ENCODE measurements around the gene CEP162.
"Not testable (repeated sequence)": the region's sequence is repeated elsewhere in the genome, so short reads cannot be mapped to it uniquely, and the experiment has no call there.

Gene CEP162

GRCh38 chr6:84227434-84228197, at the start of gene CEP162:
Gene CEP162, minus strand, starts transcription at chr6:84227643. Its CDS starts 1,250 bp downstream, at chr6:84226393.
- peak; percentile 90 for DNase-seq

DNA sequence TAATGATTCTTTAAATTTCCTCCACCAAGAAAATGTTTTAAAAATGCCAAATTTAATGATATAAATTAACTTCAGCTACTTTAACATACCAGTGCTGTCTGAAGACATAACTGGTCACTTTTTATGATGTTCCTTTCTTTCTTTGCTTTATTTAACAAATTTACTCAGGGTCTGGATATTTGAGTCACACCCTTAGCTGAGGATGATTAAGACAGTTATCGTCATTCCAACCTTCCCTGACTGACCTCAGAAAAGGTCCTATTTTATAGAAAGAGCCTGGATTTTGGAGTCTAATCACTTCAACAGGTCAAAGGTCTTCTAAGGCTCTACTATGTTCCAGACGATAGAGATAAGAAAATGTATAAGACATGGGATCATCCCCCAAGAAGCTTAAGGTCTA, 47.4 kb upstream of the CEP162 start:
- no peak for DNase-seq

- no peak for DNase-seq
These were observed 45.8 kb upstream of the CEP162 start for GRCh38 chr6:84273048-84273809.

DNA sequence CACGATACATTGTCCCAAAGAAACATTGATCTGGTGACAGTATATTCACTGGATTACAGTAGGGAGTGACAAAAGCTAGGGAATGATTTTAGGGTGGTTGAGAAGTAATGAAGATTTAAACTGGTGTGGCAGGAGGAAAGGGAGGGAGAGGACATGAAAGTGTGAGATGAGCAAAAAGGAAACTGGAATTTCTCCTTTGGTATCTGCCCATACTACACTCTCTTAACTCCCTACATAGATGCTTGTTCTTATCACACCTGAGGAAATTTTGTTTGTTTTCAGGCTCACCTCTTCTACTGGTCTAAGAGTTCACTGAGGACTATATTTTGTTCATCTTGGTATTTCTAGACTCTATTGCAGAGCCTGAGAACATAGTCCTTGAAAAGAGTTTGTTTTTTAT, 44.9 kb upstream of the CEP162 start:
- no peak for DNase-seq

DNA sequence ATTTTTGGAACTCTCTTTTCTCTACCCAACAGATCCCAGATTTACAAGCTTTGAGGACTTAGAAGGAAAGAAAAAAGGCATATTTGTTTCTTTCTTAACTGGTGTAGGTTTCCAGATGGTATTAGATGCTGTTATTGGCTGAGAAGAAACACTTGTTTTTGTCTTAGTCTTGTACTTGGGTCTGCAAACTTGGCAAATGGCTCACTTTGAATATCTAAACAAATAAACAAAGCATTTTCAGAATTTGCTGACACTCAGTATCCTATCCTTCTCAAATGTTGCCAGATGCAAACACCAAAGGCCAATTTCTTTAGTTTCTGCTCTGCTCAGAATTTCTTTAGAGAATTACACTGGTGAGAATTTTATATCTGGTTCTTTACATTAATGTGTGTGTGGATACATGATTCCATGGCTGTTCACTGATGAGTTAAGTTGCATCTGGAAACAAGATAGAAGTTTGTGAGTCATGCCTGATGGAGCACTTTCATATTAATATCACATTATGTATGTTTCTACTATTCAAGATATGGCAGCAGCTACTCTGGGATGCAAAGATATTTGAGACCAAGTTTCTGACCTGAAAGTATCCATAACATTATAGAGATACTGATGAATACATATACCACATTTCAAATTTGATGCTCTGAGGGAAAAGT, 43.7 kb upstream of the CEP162 start:
- DNase-seq = no peak

DNA sequence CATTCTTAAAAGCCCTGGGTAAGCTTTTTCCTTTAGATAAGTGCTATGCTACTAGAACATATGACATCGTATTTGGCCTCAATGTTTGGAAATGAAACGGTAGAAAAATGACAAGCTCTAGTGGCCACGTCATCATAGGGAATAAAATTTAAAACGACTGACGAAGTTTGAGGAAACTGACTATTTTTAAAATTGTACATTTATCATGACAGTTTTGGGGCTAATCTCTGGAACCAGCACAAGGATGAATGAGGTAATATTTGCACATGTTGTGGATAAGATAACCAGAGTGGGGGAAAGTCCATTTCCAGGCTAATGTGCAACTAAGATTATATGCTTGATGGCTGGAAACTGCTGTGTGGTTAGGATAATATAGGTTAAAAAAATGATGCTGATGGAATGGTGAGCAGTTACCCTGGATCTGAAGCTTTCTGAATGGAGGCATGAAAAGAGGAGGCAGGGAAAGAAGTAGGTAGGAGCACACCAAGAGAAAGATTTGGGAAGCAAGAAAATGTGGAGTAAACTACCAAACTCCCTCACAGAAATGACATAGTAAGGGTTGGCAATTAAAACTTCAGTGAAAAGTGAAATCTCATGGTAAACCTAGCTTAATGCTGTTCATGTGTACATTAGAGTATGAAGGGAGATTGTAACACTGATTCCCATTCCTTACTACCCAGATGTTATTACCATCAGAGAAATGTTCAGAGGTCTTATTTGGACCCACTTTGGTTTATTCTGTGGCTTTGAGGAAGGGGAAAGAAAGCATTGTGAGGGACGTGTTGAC, 42.7 kb upstream of the CEP162 start:
- DNase-seq = no peak

DNA sequence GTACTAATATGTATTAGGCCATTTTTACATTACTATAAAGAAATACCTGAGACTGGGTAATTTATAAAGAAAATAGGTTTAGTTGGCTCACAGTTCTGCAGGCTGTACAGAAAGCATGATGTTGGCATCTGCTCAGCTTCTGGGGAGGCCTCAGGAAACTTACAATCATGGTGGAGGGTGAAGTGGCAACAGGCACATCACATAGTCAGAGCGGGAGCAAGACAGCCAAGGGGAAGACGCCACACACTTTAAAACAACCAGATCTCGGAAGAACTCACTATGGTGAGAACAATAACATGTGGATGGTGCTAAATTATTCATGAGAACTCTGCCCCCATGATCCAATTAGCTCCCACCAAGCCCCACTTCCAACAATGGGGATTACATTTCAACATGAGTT, 41.3 kb upstream of the CEP162 start:
- no peak for DNase-seq

DNA sequence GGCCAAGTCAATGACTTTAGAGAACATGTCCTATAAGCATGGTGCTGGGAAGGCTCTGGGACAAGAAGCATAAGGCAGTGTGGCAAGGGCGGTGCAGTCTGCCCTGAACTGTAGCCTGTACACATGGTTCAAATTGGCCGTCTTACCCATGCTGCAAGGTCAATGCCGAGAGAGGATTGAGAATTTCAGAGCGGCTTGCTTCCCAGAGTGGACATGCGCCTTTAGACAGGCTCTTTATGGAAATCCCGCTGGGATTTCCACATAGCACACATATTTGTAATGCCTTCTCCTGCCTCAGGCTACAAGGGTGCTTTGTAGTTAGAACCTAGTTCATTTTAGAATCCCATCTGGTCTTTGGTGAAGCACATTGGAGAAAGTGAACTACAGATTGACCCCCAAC, 36.1 kb upstream of the CEP162 start:
- DNase-seq = no peak

GRCh38 chr6:84260926-84261325, 33.5 kb upstream of the CEP162 start:
- no peak for DNase-seq

DNA sequence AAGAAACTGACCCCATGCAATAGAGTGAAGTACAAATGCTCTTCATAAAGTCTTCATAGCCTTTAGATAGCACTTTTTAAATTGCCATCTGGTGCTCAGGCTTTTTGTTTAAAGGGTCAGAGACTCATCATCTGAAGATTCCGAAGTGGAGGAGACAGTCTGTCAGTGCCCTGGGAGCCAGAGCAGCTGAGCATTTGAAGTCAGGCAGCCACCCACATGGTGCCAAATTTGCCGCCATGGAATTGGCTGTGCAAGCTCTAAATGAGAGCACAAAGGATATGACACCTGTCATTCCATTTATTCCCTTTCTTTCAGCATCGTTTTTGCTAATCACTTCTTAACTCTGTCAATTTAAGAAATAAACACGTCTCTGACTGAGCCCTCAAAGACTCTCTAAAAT, 32.8 kb upstream of the CEP162 start:
- DNase-seq = no peak

DNA sequence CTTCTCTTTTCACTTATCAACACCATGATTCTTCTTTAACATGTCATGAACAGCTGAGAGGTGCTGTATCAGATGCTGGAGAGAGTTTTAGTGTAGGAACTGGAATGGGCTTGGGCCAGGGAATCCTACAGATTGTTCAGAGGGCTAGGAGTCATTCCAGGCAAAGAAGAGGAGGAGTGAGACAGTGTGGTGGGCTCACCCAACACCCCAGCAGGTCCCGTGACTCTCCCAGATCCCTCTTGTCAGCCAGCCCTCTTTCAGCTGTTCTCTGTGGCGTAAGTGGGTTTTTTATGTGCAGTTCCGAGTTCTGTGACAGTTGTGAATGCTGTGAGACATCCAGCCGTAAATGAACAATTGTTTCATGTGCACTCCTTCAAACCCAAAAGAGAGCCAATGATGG, 31.4 kb upstream of the CEP162 start:
- DNase-seq = no peak

DNA sequence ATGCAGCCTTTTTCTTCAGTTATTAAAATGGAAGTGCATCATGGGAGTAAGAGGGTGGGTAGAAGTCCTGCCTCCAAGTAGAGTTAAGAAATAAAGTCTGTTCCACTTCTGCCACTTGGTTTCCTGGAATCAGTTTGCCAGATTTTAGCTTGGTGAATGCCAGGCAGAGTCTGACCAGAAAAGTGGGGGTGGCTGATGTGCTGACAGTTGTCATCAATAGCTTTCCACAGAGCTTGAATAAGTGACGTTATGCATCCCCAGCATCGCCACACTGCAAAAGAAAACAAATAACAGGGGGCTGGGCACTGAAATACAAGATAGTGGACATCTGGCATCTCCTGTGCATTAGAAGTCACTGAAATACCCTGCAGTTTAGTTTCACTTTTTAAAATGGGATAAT, 30.8 kb upstream of the CEP162 start:
- DNase-seq = no peak

DNA sequence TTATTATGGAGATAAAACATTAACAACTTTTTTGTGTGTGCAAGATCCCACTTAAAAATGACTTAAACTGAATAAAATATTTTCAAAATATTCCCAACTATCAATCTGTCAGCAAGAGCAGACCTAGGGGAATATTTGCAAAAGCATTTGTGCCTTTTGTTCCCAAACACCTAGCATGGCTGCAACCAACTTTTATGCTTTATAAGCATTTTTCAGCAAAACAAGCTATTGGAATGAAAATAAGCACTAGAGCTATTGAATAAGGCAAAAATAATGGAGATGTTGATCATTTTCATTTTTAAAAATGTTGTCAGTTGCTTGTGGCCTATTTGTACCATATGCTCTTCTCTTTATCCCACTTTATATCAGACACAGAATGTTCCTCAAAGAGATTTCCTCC, 28.2 kb upstream of the CEP162 start:
- no peak for DNase-seq

GRCh38 chr6:84253380-84253779, 25.9 kb upstream of the CEP162 start:
- no peak for DNase-seq

DNA sequence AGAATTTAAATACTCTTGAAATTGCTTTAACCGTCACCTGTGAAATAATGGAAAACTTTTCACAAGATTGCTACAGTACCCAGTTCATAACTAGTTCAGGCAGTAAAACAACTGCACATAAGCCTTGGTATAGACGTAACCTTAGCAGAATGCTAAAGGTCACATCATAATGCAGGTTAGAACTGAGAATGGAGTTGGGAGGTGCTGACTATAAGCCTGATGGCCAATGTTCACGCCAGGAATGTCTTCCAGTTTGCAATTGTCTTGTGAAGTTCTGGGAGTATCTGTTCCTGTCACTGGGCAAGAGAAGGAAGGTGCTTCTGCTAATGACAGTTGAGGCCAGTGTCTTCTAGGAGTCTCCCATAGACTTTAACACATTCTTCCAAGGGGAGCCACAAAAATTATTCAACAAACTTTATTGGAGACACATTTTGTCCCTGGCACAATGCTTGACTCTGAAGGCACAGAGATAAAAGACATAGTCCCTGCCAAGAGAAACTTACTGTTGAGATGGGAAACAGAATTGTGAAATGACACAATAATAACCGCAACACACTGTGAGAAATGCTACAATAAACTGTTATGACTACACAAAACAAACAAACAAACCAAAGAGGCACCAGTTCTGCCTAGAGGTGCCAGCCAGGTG, 24.6 kb upstream of the CEP162 start:
- no peak for DNase-seq

GRCh38 chr6:84249724-84250123, 22.3 kb upstream of the CEP162 start:
- no peak for DNase-seq

DNA sequence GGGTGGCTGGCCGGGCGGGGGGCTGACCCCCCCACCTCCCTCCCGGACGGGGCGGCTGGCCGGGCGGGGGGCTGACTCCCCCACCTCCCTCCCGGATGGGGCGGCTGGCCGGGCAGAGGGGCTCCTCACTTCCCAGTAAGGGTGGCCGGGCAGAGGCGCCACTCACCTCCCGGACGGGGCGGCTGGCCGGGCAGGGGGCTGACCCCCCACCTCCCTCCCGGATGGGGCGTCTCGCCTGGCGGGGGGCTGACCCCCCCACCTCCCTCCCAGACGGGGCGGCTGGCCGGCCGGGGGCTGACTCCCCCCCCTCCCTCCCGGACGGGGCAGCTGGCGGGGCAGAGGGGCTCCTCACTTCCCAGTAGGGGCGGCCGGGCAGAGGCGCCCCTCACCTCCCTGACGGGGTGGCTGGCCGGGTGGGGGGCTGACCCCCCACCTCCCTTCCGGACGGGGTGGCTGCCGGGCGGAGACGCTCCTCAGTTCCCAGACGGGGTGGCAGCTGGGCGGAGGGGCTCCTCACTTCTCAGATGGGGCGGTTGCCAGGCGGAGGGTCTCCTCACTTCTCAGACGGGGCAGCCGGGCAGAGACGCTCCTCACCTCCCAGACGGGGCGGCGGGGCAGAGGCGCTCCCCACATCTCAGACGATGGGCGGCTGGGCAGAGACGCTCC, 17.1 kb upstream of the CEP162 start:
- DNase-seq = not testable (repeated sequence)

DNA sequence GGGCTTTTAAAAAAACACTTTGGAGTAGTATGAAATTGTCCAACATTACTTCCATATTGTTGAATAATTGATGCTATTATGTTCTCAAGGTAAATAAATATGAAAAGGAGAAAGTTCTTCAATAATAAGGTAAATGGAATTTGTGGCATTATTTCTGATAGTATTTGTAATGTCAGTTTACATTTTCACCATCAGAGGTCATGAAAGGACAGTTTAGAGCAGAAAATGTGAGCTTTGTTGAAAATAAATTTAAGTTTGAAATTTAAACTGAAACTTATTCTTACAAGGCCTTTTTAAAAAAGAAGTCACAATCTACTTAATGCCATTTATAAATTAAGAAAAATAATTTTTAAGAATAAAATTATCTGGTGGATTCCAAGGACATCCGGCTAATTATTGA, 15.8 kb upstream of the CEP162 start:
- DNase-seq = no peak

DNA sequence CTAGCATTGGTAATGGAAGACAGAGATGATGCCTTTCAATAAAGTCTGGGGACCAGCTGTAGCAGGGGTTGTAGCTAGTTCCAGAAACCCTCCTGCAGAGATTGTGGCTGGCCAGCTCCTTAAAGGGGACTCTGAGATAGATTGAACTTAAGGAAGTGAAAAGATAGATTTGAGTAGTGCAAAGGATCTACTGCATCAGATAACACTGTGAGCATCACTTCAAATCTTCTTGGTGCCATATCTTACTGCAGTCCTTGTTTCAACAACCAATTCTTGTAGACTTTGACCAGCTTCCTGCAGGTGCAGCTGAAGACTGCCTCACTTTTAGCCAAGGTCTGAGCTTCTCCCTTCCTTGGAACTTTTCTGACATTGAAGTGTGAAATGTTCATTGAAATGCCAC, 14.8 kb upstream of the CEP162 start:
- no peak for DNase-seq

DNA sequence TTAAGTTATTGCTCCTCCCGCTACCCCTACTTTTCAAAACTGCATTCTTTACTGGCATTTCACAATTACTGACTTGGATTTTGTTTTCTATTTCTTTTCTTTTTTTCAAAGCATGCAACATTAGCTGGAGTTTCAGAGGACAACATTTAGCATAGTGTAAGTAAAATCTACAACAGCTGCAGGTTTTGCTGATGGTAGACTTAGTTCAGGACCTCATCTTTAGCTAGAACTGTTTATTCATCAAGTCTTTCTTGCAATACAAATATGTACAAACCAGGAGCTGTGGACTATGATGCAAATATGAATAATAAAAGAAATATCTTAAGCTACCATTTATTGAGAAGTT, 728 bp upstream of the CEP162 start:
- no peak for DNase-seq

- no peak for DNase-seq
These were observed 404 bp downstream of the CEP162 start for GRCh38 chr6:84227044-84227433.

- DNase-seq = no peak
These were observed 3.2 kb downstream of the CEP162 start for GRCh38 chr6:84224251-84224650.
